HepG2 (cell line): ENCODE results near the gene ID3. TPM values are rescaled to one million over a fixed set of nuclear protein-coding genes. Genes with fewer than 3 reads are reported as not detected.

Source experiments
- ARNT ChIP-seq: fragments of 450-650 bp; IDR thresholded peaks from 2 replicates; pipeline ENCODE4 v1.6.1; 2017
- CBX2 ChIP-seq, 2 experiments: fragments of 200-600 bp in 1 of 2; sonication (generic); formaldehyde crosslinking in 1 of 2; IDR thresholded peaks; 2 replicates each; pipeline versions ENCODE4 v1.7.0 to v1.8.1; 2018 to 2022; ENCODE audit warnings: low read depth in 2 of 2, low read length in 1 of 2, mild to moderate bottlenecking in 1 of 2, missing genetic modification reagents in 1 of 2
- EP300 ChIP-seq, 3 experiments: sonication (generic) in 1 of 3; formaldehyde crosslinking in 1 of 3; IDR thresholded peaks; 2 replicates each; pipeline versions ENCODE4 v1.5.1 to v1.6.1; 2011 to 2020; ENCODE audit warnings: low read depth in 2 of 3, low read length in 2 of 3, borderline replicate concordance in 1 of 3, improper control_type of control experiment in 1 of 3, mild to moderate bottlenecking in 1 of 3, missing genetic modification reagents in 1 of 3, moderate library complexity in 1 of 3
- HNRNPUL1 ChIP-seq: fragments of 200-400 bp; formaldehyde crosslinking; IDR thresholded peaks from 2 replicates; pipeline ENCODE4 v1.6.1; 2017; ENCODE audit warnings: low read depth, mild to moderate bottlenecking, low read length, moderate library complexity
- KDM3A ChIP-seq: IDR thresholded peaks from 2 replicates; pipeline ENCODE4 v1.6.1; 2018; ENCODE audit warnings: low read depth, missing compliant biosample characterization
- MED1 ChIP-seq: sonication (generic); formaldehyde crosslinking; IDR thresholded peaks from 2 replicates; pipeline ENCODE4 v1.4.0; 2020; ENCODE audit warnings: missing genetic modification reagents
- SKI ChIP-seq: fragments of 450-650 bp; IDR thresholded peaks from one replicate; pipeline ENCODE4 v1.6.1; 2018; ENCODE audit warnings: mild to moderate bottlenecking; ENCODE audit not compliant: partially characterized antibody
- SP140L ChIP-seq: sonication (generic); formaldehyde crosslinking; IDR thresholded peaks from 2 replicates; pipeline ENCODE4 v1.4.0; 2020; ENCODE audit warnings: missing genetic modification reagents, borderline replicate concordance
- SP5 ChIP-seq: IDR thresholded peaks from 2 replicates; pipeline ENCODE4 v1.6.1; 2016; ENCODE audit warnings: low read depth, borderline replicate concordance
- STAG1 ChIP-seq: sonication (generic); formaldehyde crosslinking; IDR thresholded peaks from 2 replicates; pipeline ENCODE4 v1.4.0; 2020; ENCODE audit warnings: missing genetic modification reagents
- TOPORS ChIP-seq: sonication (generic); formaldehyde crosslinking; IDR thresholded peaks from 2 replicates; pipeline ENCODE4 v1.8.0; 2023; ENCODE audit warnings: mild to moderate bottlenecking, missing genetic modification reagents
- ZC3H13 ChIP-seq: sonication (generic); formaldehyde crosslinking; IDR thresholded peaks from 2 replicates; pipeline ENCODE4 v1.8.1; 2023; ENCODE audit warnings: mild to moderate bottlenecking, missing genetic modification reagents, moderate library complexity
- ZEB1 ChIP-seq: IDR thresholded peaks from 2 replicates; pipeline ENCODE4 v1.6.1; 2012; ENCODE audit warnings: mild to moderate bottlenecking, low read depth, inconsistent platforms; ENCODE audit not compliant: insufficient replicate concordance
- ZKSCAN8 ChIP-seq: IDR thresholded peaks from 2 replicates; pipeline ENCODE4 v1.6.1; 2016; ENCODE audit warnings: borderline replicate concordance, missing genetic modification reagents, missing compliant biosample characterization
- ZNF234 ChIP-seq: sonication (generic); formaldehyde crosslinking; conservative IDR thresholded peaks from 2 replicates; pipeline ENCODE4 v1.5.1; 2020; ENCODE audit warnings: mild to moderate bottlenecking, missing genetic modification reagents
- ZNF253 ChIP-seq: sonication (generic); formaldehyde crosslinking; IDR thresholded peaks from 2 replicates; pipeline ENCODE4 v1.8.0; 2022; ENCODE audit warnings: mild to moderate bottlenecking, missing genetic modification reagents, borderline replicate concordance
- ZNF331 ChIP-seq: sonication (generic); formaldehyde crosslinking; IDR thresholded peaks from 2 replicates; pipeline ENCODE4 v1.4.0; 2020; ENCODE audit warnings: missing genetic modification reagents
- ZNF430 ChIP-seq: sonication (generic); formaldehyde crosslinking; IDR thresholded peaks from 2 replicates; pipeline ENCODE4 v1.9.0; 2021; ENCODE audit warnings: mild to moderate bottlenecking, missing genetic modification reagents
- ZNF558 ChIP-seq: sonication (generic); formaldehyde crosslinking; IDR thresholded peaks from 2 replicates; pipeline ENCODE4 v1.9.0; 2022; ENCODE audit warnings: mild to moderate bottlenecking, missing genetic modification reagents, borderline replicate concordance
- ZNF589 ChIP-seq: sonication (generic); formaldehyde crosslinking; conservative IDR thresholded peaks from 2 replicates; pipeline ENCODE4 v1.8.0; 2022; ENCODE audit warnings: mild to moderate bottlenecking, moderate library complexity, missing genetic modification reagents
- polyA plus RNA-seq, 8 experiments: library from polyadenylated mRNA; depleted of rRNA in 3 of 8; stranded (reverse) in 7 of 8; unstranded in 1 of 8; fragments of >200 nt; fragmentation: Illumina TruSeq in 4 of 8; extraction: Trizol in 4 of 8; gene quantifications; 2 replicates each; pipeline versions ENCODE4 v1.2.1 to v1.2.3, GENCODE V29; 2011 to 2016; ENCODE audit warnings: low read depth in 4 of 8, missing spikeins in 1 of 8, mixed read lengths in 1 of 8; ENCODE audit not compliant: insufficient read depth in 1 of 8
- total RNA-seq, 5 experiments: library from RNA; depleted of rRNA; stranded (reverse); fragments of >200 nt; fragmentation: Illumina TruSeq; extraction: Trizol; gene quantifications; 2 replicates each; pipeline ENCODE4 v1.2.3, GENCODE V29; 2016; ENCODE audit warnings: low read depth in 1 of 5
- TF ChIP-seq, protein P1 (sequence below): IDR thresholded peaks from 2 replicates; pipeline ENCODE4 v1.6.1; 2018; ENCODE audit warnings: missing genetic modification reagents, mild to moderate bottlenecking, missing compliant biosample characterization
- TF ChIP-seq, protein P2 (sequence below): sonication (generic); formaldehyde crosslinking; IDR thresholded peaks from 2 replicates; pipeline ENCODE4 v1.4.0; 2020; ENCODE audit warnings: missing genetic modification reagents

ID3 gene
- total and polyA plus RNA-seq, 2 of the 13 experiments (the other 11 are each of a cell fraction or from before 2014, with no cell fraction given), result 64.8 to 115 TPM

DNA sequence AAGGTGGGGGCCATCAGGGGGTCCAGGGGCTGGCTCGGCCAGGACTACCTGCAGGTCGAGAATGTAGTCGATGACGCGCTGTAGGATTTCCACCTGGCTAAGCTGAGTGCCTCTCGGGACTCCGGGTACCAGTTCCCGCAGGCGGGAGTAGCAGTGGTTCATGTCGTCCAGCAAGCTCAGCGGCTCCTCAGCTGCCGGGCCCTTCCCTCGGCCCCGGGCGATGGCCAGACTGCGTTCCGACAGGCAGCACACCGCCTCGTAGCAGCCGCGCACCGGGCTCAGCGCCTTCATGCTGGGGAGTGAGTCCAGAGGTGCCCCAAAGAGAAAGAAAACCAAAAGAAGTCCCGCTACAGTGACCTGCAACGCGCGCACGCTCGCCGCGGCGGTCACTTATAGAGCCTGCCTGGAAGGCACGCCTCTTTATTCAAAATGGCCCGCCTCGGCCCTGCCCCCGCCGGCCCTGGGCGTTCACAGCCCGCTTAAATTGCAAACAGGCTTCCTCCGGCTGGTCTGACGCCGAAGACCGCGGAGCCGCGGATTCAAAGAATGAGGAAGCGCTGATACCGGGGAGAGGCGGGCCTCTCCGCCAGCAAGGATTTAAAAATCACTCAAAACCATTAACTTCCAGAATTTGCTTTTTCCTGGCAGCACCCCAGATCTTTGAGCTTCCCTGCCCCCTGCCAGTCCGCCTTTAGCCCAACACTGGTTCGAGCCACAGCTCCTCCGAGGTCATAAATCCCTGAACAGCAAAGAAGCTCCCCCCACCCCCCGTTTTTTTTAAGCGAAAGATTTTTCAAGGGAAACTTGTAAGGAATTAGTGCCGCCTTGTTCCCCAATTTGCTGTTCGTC is at the start of gene ID3 (continued):
- TF ChIP-seq CBX2 (IDR thresholded peaks at IDR 0.05; ENCODE audit: low read depth, low read length) (no peak), CBX2 (CRISPR knock-in tag; IDR thresholded peaks at IDR 0.05; ENCODE audit: low read depth) (no peak), STAG1 (no peak), SP5 (CRISPR knock-in tag) (peak; percentile 37; the same call in 1 of the 2 replicates), TOPORS (CRISPR knock-in tag) (peak; percentile 39; the same call in 1 of the 2 replicates), KDM3A (CRISPR knock-in tag) (peak; percentile 39; the same call in 1 of the 2 replicates), ZKSCAN8 (CRISPR knock-in tag) (no peak), HNRNPUL1 (no peak), SP140L (CRISPR knock-in tag) (0 out of 2 replicates have a peak, but pooled peaks have one; percentile 65), EP300 (IDR thresholded peaks at IDR 0.05; ENCODE audit: low read depth in 2 of 2, low read length in 2 of 2) (peak in 1 of 2 experiments; percentile 16; a peak in 1 of 4 replicates), EP300 (CRISPR knock-in tag; IDR thresholded peaks at IDR 0.05; ENCODE audit: borderline replicate concordance) (no peak), ZNF558 (CRISPR knock-in tag) (no peak), MED1 (CRISPR knock-in tag) (peak; percentile 73), ARNT (no peak), ZEB1 (peak; percentile 11), ZC3H13 (CRISPR knock-in tag) (no peak), ZNF234 (no peak), ZNF430 (CRISPR knock-in tag) (peak; percentile 55; the same call in 1 of the 2 replicates), ZNF589 (no peak), SKI (peak; percentile 39), ZNF253 (CRISPR knock-in tag) (no peak), ZNF331 (CRISPR knock-in tag) (peak; percentile 59)
- TF ChIP-seq, protein P1, sequence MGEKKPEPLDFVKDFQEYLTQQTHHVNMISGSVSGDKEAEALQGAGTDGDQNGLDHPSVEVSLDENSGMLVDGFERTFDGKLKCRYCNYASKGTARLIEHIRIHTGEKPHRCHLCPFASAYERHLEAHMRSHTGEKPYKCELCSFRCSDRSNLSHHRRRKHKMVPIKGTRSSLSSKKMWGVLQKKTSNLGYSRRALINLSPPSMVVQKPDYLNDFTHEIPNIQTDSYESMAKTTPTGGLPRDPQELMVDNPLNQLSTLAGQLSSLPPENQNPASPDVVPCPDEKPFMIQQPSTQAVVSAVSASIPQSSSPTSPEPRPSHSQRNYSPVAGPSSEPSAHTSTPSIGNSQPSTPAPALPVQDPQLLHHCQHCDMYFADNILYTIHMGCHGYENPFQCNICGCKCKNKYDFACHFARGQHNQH (CRISPR knock-in tag), result peak; percentile 55; the same call in 1 of the 2 replicates
- TF ChIP-seq, protein P2, sequence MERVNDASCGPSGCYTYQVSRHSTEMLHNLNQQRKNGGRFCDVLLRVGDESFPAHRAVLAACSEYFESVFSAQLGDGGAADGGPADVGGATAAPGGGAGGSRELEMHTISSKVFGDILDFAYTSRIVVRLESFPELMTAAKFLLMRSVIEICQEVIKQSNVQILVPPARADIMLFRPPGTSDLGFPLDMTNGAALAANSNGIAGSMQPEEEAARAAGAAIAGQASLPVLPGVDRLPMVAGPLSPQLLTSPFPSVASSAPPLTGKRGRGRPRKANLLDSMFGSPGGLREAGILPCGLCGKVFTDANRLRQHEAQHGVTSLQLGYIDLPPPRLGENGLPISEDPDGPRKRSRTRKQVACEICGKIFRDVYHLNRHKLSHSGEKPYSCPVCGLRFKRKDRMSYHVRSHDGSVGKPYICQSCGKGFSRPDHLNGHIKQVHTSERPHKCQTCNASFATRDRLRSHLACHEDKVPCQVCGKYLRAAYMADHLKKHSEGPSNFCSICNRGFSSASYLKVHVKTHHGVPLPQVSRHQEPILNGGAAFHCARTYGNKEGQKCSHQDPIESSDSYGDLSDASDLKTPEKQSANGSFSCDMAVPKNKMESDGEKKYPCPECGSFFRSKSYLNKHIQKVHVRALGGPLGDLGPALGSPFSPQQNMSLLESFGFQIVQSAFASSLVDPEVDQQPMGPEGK (CRISPR knock-in tag), result peak; percentile 51; the same call in 1 of the 2 replicates
